Occipital lobe (tissue), 2 donors: Measurements from ENCODE around the gene IRF5. TPM values are rescaled to one million over a fixed set of nuclear protein-coding genes. Genes with fewer than 3 reads are reported as not detected.
"Not testable (repeated sequence)": the region's sequence is repeated elsewhere in the genome, so short reads cannot be mapped to it uniquely, and the experiment has no call there.

ENCODE experiments used
- DNase-seq: peaks from one replicate; lab custom pipeline; 2025; lab: John Stamatoyannopoulos, UW
- total RNA-seq: library from RNA; depleted of rRNA; stranded (reverse); fragments of >200 nt; gene quantifications from one replicate; pipeline ENCODE4 v1.2.3, GENCODE V29; 2014

IRF5 gene
- total RNA-seq, 1 donor from 2014 or later = 1.6 TPM

DNA sequence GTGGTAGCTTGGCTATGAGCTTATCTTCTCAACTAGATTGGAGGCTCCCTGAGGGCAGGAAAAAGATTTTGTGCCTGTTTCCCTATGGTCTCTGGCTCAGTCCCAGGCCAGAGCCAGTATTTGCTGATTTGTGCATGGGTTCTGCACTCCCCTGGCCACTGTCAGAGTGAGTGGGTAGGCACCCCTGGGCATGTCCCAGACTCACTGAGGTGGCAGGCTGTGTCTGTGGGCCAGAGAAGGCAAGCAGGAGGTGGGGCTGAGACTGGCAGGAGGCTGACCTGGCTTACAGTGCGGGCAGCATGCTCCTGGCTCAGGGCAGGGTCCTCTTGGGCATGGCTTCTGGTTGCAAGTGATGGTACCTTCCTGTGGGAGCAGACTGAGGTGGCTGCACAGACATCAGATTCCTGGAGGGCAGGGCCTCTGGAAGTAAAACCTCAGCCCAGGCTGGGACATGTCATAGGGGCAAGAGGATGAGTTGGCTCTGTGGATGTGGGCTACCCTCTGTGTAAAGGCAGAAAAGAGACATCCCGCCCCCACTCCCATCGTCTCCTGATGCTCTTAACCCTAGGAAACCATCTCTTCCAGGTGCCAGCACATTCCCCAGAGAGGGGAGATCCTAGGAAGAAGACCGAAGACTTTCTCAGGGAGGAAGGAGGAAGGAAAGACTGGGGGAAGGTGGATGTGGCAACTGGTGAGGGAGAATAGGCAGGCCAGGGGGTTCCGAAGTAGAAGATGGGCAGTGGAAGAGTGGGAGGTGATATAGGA is 31.5 kb upstream of the IRF5 start:
- no peak for DNase-seq

DNA sequence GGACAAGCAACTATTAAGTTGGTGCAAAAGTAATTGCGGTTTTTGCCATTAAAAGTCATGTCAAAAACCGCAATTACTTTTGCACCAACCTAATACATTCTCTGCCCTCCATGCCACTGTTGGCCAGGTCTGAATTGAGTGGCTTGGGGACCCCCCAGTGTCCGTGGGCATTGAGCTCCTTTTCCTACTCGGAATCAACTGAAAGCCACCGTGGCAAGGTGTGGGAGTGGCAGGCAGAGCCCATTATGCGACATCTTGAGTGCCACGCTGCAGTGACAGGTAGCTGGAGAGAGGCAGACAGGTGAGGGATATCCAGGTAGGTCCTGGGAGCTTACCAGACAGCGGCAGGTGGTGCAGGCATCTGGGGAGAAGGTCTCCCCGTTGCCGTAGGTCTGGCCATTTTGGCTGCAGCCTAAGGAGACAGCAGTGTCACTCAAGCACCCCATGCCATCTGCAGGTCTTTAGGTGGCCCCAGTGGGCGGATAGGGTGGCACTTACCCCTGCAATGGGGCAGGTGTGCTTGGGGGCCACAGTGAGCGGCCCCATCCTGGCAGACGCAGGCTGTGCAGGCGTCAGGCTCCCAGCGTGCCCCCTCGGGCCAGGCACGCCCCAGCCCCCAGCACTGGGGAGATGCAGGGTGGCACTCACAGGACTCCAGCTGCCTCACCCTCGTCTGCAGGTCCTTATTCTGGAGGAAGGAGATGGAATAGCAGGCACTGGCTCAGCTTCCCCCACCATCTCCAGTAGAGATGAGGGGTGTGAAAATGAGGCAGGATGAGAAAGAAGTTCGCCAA is 30.8 kb upstream of the IRF5 start:
- DNase-seq = no peak

- DNase-seq = no peak
Observed at GRCh38 chr7:128908750-128909624, 28.7 kb upstream of the IRF5 start.

GRCh38 chr7:128909625-128910568 is 27.8 kb upstream of the IRF5 start:
- DNase-seq = no peak

GRCh38 chr7:128910569-128910945 is 27.2 kb upstream of the IRF5 start, which contains the start of gene KCP:
Gene KCP, minus strand, starts transcription at chr7:128910709. Its CDS starts 33 bp downstream, at chr7:128910676.
- DNase-seq = no peak

- DNase-seq = no peak
Observed at GRCh38 chr7:128911423-128912031, 26.2 kb upstream of the IRF5 start.

- DNase-seq = no peak
Observed at GRCh38 chr7:128912281-128912680, 25.4 kb upstream of the IRF5 start.

DNA sequence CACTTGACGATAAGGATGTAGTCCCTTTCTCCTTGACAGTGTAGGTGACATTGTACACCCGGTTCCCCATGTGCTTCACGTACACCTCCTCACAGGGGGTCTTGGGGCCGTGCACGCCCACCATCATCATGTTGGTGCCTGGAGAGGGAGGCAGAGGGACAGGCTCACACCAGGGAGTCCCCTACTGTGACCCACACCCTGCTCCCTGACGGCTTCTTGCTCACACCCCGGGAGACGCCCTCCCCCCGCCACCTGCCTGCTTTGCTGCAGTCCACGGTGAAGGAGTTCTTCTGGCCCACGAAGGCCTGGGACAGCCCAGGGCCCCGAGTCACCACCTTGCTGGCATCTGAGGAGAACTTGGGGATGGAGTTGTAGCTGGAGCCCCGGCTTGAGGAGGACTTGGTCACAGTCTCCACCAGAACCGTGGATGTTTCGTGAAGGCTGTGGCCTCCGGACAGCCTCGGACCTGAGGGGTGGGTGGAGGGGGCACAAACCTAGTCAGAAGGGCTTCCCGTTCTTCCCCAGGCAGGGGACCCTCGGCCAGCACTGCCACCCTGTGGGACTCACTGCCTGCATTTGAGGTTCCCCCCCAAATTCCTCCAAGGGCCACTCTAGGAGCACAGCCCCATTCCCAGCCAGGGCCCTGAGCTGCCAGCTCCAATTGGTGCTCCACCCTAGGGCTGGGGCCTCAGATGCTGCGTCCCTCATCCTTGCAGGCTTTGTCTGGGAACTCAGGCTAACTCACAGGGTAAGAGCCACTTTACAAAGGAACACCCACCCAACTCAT is 24.8 kb upstream of the IRF5 start:
- DNase-seq = not testable (repeated sequence)

DNA sequence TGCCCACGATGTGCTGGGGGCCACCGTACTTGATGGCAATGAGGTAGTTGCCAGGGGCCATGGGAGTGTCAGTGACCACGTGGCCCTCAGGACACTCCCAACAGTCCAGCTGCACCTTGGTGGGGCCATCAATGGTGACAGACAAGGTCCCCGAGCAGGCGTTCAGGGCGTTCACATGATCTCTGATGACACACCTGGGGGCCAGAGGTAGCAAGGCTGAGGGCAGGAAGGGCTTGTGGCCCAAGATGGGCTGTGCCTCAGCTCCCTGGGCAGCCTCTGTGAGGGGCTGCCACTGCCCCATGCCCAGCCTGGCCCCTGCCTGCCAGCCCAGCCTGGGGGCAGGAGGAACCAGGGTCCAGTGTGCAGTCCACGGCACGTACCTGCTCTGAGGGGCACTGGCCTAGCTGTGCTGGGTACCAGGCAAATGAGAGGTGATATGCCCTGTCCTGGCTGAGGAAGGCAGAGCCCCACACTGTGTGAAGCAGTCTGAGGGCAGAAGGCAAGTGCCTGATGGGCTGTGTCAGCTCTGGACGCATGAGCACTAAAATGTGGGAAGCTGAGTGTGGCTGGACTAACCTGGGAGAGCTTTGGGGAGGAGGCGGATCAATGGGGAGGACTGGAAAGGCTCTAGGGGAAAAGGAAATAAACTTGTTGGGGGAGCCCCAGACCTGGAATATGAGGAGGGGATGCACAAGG is 23.7 kb upstream of the IRF5 start:
- DNase-seq = no peak

DNA sequence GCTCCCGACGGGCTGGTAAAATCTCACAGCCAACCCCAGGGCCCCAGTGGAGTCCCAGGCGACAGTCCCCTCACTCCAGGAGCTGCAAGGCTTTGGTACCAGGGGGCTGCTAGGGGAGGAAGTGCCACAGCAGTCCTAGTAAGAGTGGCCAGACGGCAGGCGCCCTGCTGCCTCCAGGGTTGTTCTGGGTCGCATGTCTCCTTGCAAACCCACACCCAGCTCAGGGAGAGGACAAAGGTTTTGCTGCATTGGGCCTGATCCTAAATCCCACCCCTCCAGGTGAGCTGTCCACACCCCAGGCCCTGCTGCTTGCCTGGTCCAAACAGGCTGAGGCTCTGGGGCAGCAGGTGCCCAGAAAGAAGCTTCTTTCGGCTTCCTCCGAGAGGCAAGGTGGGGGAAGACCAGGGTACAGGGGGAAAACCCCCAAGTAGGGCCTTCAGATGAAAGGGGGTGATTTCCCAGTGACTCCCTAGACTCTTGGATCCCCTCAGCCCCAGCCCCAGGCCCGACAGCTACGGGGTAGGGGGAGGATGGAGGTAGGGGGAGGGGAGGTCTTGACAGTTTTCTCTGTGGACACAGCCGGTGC is 23.1 kb upstream of the IRF5 start:
- DNase-seq = no peak

GRCh38 chr7:128915271-128915819 is 22.4 kb upstream of the IRF5 start:
- DNase-seq = no peak

DNA sequence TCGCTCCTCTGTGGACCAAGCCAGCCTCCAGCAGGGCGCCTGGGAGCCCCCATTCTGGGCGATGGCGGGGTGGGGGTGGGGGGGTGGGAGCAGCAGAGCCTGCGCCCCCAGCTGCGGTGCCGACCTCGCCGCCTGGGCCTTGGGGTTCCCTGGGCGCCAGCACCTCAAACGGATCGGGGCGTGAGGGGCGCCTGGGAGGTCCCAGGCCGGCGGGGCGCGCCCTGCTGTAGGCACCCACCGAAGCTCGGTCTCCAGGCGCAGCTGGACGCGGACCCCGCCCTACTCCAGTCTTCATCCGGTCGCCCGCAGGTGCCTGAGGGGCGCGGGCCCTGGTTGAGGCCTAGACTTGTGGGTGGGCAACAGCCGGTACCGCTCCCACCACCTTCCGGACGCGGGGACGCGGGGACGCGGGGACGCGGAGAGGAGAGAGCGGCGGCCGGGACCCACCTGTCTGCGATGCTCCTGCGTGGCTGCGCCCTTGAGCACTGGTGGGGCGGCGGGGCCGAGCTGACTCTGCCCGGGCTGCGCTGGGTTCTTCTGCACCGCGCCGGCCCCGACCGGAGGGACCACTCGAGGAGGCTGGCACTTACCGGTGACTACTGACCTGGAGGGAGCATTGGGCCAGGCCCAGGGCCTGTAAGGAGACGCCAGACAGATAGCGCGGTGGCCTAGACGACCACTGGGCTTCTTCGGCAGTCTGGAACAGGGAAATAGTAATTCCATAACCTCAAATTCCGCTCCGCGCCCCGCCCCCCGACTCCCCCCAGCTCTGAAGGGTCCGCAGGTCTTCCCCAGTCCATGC is 21.7 kb upstream of the IRF5 start:
- DNase-seq = no peak

GRCh38 chr7:128916643-128916915 is 21.1 kb upstream of the IRF5 start:
- DNase-seq = no peak

- DNase-seq = no peak
Observed at GRCh38 chr7:128917122-128917521, 20.6 kb upstream of the IRF5 start.

DNA sequence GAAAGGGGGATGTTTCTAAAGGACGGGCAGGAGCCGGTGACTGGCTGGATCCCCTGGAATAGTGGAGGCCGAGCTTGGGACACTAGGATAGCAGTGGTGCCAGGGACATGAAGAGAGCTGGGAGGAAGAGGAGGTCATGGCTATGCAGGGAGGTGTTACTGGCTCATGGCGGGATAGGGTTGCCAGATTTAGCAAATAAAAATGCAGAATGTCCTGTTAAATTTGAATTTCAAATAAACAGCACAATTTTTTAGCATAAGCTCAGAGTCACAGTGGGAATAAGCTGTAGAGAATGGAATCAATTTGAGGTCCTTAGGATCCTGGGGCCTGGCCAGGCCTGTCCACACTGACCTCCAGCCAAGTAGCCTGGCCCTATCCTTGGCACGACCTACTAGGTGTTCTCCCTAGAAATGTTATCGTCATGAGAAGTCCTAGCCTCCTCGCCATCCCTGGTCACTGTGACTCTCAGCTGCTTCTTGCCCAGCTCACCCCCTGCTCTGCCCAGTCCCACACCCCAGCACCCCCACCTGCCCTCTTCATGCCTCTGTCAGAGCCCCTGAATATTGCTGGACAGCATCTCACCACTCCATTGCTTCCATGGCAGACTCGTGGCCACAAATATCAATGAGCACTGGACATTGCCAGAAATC is 19.6 kb upstream of the IRF5 start:
- no peak for DNase-seq

- no peak for DNase-seq
Observed at GRCh38 chr7:128919241-128919640, 18.5 kb upstream of the IRF5 start.
